Breast epithelium (tissue), 3 donors: ENCODE results near the gene KLHDC10.

Source experiments
- POLR2A ChIP-seq: fragments of 450-650 bp; IDR thresholded peaks from one replicate; pipeline ENCODE4 v1.6.1; 2016; ENCODE audit warnings: antibody characterized with exemption, mild to moderate bottlenecking, moderate library complexity
- POLR2AphosphoS5 ChIP-seq, 3 donors: sonication (generic); formaldehyde crosslinking; IDR thresholded peaks; one replicate each; pipeline ENCODE4 v1.6.1; 2017; ENCODE audit warnings: antibody characterized with exemption in 3 of 3
- TF ChIP-seq, protein P1 (sequence below), 3 donors: fragments of 450-650 bp; IDR thresholded peaks; one replicate each; pipeline ENCODE4 v1.5.1; 2016 to 2017; ENCODE audit warnings: antibody characterized with exemption in 3 of 3, mild to moderate bottlenecking in 3 of 3, moderate library complexity in 3 of 3

DNA sequence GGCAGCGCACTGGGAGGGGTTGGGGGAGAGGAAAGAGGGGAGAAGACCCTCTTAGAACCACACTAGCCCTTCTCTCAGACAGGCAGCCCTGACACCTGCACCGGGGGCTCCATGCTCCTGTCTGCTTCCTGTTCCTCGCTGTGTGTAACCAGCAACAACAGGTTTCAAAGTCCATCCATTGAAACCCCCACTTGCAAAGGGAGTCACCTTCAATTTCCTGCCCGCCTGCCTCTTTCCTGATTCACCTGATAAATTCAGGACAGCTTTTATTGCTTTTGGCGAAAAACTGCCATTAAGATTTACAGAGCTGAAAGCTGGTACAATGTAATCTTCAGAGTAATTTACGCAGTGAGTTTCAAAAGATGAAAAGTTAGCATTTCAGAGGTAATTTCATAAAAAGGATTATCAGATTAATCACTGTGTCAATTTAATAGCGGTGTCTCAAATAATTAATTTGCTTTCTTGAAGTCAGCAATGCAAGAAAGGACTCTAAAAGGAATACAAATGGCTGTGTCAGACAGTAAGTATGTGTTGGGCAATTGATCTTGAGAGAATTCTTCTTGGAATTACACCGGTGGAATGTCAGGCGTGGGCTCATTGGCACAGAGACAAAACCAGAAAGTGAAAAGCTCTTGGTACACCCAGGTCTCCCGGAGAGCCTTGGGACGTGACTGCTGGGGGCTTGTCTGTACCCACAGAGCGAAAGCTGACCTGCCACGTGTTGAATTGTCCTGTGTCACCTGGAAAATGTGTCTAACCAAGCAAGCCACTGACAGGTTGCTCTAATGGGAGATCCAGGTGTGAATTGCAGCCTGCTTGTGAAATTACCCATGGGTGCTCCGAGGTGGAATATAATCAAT is 74.2 kb downstream of the KLHDC10 start:
- TF ChIP-seq POLR2A (no peak), POLR2AphosphoS5 (IDR thresholded peaks at IDR 0.05) (no peak)
- TF ChIP-seq, protein P1, sequence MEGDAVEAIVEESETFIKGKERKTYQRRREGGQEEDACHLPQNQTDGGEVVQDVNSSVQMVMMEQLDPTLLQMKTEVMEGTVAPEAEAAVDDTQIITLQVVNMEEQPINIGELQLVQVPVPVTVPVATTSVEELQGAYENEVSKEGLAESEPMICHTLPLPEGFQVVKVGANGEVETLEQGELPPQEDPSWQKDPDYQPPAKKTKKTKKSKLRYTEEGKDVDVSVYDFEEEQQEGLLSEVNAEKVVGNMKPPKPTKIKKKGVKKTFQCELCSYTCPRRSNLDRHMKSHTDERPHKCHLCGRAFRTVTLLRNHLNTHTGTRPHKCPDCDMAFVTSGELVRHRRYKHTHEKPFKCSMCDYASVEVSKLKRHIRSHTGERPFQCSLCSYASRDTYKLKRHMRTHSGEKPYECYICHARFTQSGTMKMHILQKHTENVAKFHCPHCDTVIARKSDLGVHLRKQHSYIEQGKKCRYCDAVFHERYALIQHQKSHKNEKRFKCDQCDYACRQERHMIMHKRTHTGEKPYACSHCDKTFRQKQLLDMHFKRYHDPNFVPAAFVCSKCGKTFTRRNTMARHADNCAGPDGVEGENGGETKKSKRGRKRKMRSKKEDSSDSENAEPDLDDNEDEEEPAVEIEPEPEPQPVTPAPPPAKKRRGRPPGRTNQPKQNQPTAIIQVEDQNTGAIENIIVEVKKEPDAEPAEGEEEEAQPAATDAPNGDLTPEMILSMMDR (IDR thresholded peaks at IDR 0.05): no peak
